HG03025 (cell line): ENCODE data around the gene CACNA2D3.

ENCODE experiments used
- ATAC-seq: cut with Tn5 transposase; IDR thresholded peaks from one replicate; pipeline ENCODE4 v1.9.1; 2021; ENCODE audit warnings: mild to moderate bottlenecking, moderate library complexity; ENCODE audit not compliant: unreplicated experiment, low FRiP score

The CACNA2D3 gene

DNA sequence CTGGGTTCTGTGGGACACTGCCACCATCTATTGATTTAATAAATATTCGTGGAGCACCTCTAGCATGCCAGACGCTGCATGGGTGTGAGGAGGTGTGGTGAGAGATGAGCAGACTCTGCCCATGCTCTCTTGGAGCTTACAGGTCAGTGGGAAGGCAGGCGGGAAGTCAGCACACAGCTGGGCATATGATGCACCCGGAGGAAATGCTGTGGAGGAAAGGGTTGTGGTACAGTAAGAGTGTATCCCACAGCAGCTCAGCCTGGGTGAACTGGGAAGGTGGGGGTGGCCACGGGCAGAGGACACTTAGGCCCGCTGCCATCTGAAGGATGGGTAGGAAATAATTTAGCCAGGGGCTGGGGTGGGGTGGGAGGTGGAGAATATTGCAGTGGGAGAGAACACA is 392.1 kb downstream of the CACNA2D3 start:
- no peak for ATAC-seq

DNA sequence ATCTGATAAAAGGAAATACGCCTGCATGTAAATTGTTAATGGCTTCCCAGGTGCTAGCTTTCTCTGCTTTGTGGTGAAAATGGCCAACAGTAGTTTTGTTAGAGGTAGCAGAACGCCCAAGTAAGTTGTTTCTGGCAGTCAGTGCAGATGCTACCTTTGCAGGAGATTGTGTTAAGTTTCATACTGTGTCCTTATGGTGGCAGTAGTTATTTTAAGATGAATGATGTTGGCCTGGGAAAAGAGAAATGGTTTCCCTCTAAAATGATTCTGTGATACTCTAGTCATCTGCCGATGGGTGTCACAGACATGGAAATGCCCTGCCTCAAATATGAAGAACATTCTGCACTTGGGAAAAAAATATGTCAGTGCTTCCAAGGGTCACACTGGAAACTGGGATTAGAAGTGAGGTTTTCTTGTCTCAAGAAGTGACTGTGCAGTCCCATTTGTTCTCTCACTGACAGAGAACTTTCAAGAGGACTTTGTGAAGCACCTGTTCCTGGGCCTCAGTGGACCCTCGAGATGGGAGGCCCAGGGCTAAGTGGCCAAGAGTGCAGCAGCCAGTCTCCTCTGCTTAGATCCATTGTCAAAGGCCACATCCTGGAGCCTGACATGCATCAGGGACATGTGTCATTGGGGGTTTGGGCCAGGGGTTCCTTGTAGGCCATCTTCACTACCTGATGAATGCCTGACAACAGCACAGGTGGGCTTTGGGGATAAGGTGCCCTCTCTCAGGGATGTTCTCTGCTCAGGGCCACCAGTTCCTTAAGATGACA is 393.3 kb downstream of the CACNA2D3 start:
- no peak for ATAC-seq

DNA sequence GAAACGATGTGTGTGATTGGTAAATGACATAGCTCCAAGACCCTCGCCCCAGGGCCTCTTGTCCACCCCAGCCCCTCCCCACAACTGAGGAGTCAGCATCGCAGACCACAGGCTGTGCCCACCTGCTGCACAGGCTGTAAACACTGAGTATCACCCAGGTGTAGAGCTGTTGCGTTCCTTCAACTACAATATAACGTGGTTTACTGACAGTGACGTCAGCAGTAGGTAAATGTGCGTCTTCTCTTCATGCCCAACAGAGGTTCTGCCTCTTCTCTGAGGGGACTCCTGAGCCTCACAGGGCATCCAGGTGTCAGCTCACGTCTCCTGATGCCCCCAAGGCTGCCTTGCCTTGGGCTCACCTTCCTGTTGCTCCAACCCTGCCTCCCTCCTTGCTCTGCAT is 395.1 kb downstream of the CACNA2D3 start:
- no peak for ATAC-seq

DNA sequence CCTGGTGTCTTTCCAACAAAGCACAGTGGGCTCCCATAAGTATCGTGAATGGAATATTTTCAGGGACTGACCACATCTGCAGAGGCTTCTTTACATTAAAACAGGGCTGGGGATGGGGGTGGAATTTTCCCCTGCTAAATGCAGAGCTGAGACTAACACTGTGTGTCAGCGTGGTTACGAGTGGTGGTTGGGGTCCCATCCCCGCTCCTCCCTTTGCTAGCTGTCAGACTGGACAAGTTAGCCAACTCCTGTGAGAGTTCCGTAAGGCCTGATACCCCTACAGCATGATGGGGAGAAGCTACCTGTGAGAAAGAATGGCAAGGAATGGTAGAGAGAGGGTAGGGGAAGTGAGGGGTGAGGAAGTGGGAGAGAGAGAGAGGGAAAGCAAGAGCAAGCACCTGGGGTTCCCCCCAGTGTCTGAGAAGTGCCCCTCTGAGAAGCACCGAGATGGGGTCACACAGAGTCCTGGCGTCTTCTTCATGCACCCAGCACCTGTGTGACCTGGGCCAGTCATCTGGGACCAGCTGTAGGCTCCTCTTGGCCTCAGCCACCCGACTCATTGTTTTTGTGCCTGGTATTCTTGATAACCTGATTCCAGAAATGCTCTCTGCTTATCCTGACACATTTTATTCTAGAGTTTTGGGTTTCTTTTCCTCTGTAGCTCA is 395.8 kb downstream of the CACNA2D3 start:
- ATAC-seq = no peak

DNA sequence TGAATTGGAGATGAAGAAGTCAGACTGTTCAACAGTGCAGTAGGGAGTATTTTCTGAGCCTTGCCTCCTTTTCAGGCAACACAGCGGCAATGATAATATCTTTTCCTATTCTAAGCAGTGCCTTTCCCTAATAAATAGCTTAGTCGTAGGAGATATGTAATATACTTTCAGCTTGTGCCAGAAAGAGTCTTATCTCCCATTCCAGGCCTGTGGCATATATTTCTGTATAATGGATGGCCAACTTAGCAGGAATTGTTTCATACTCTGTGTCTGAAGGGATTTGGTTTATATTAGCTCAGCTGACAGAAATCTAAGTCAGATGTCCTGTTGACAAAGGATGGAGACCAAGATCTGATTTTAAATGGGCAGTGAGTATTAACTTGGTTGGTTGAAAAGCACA is 397.1 kb downstream of the CACNA2D3 start:
- ATAC-seq = no peak

DNA sequence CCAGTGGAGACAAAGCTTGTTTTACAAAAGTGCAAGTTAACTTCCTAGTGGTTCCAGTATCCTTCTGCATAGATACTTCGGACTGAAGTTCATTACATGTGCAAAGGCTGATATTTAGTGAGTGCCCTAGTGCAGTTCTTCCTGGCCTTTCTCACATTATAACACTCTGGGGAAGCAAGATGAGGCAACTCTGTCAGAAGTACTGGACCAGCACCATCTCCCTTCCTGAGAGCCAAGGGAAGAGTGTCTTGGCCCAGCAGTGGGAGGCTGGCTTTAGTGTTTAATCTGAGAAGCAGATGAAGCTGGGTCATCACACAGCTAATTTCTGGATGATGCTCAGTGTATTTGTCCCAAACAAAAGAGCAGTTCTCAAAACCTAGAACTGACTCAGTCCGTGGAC is 397.7 kb downstream of the CACNA2D3 start:
- no peak for ATAC-seq

DNA sequence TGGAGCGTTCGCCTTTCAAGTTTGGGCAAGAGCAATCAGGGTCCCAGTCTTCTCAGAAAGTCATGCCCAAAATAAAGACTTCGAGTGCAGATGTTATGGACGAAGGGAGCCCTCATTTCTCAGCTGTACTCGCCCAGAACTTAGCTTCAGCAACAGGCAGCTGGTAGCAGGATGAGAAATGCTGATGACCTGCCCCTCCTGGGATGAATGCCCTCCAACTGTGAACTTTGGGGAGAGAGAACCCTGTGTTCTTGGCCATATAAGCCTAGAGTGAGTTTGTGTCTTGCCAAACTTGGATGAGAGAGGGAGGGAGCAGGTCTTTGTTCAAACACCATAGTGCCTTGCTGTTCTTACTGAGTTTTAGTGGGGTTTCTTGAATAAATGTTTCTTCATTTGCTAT is 405.2 kb downstream of the CACNA2D3 start:
- ATAC-seq = no peak

DNA sequence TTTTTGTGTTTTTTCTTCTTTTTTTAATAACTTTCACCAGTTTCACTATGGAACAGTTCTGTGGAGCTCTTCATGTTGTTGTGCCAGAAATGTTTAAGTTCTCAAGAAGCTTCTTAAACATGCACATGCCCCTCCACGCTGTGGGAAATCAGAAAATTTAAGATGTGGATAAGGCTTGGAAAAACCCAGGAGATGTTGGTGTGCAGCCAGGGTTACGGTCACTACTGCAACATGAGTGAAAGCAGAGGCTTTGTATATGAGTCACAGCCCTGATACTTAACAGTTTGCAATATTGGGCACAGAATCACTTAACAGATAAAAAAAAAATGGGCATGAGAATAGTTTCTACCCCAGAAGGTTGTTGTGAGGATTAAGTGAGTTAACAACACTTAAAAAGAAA is 405.6 kb downstream of the CACNA2D3 start:
- ATAC-seq = no peak

DNA sequence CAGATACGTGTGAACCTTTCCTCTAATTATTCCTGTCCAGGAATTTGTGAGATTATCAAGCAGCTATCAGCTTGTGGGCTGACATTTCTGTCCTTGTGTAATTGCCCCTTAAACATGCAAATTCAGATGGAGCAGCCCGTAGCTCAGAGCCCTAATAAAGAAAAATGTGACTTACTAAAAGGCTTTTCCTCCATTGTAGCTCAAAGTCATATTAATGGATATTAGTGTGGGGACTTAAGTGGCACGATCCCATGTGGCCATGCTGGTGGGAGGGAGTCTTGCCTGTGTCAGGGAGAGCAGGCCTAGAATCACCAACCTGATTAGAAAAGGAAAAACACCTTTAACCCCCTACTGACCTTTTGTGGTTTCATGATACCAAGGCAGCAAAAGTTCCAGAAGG is 406.3 kb downstream of the CACNA2D3 start:
- no peak for ATAC-seq

DNA sequence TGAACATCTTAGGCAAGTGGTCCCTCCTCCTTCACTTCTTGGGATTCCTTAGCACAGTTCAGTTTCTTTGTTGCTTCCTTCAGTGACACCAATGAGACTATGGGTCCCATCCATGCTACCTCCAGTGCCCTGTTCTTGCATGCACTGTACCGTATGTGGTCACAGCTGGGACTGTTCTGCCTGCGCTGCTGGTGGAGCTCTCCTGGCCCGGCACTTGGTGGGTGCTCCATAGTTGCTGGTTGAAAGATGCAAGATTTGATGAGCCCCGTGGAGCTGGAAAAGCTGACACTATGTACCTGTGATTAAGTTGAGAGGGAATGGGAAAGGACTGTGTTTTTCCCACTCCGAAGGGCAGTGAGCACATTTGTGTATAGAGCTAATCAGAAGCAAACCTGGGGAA is 407.7 kb downstream of the CACNA2D3 start:
- ATAC-seq = no peak

DNA sequence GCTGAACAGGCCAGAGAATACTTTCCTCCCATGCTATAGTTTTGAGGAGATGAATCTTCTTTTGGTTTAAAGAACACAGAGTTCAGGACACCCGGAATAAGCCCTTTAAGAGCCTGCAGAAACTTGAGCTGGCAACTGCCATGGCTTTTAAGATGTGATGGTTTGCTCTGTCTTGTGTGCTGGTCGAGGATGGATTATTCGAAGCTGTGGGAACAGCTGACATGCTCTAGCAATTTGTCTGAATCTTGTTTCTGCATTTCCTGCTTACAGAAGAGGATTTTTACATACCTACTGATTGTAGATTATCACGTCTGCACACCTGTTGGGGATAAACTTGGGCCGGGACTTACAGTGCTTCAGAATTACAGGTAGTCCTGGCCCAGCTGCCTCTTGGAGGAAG is 408.6 kb downstream of the CACNA2D3 start:
- ATAC-seq = no peak

DNA sequence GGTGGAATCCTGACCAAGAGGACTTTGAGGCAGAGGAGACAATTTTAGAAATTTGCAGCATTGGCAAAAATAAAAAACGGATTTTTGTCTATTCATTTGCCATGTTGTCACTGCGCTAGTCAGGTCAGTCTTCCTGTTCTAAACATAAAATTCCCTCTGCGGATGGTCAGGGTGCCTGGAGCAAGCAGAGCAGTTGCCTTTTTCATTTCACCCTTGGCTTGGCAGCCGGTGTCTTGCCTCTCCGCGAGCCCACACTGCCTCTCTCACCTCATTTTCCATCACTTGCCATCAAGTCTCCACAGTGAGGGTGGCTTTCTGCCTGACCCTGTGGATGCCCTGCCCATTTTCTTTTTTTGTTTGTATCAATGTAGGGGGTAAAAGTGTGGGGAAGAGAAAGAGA is 409.4 kb downstream of the CACNA2D3 start:
- ATAC-seq = no peak

DNA sequence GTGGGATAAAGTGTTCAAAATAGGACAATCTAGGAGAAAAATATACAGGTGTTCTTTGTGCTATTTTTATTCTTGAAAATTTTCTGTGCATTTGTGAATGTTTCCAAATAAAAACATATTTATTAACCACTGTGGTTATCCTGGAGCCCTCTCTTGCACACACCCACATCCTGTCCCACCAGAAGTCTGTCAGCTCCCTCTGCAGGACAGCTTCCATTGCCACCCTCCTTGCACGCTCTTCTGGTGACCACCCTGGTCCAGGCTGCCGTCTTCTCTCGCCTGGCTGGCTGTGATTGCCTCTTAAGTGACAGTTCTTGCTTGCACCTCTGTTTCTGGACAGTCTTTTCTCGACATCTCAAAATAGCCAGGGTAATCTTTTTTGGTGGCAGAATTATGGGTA is 411.5 kb downstream of the CACNA2D3 start:
- ATAC-seq = no peak

DNA sequence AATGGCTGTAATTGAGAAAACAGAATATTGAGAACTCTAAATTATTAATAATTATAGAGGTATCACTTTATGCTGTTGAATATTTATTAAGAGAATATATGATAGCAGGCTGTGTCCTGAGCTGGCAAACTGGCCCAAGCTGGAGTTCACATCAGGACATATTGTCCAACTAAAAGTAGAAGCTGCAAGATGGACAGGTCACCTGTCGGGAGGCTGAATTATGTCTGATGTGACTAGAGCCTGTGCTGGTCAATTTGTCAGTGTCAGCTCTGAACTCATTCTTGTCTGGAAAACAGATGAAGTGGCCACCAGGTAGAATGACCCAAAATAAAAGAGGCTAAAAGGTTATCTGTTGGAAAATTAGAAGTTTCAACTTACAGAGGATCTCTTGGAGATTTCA is 413.3 kb downstream of the CACNA2D3 start:
- ATAC-seq = no peak

DNA sequence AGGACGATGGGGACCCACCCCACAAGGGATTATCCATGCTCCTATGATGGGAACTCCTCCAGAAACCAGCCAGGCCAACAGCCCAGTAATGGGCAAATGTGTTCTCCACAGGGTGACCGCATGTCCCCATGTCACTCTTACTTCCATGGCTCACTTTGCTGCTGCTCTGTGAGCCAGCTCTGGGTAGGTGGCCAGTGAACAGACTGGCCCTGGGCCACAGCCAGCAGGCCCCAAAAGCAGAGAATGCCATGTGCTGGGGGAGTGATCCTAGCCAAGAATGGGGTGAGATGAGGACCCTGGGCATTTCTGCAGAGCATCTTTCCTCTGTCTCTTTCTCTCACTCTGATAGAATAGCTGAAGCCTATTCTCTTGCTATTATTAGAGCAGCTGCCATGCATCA is 414.1 kb downstream of the CACNA2D3 start:
- ATAC-seq = no peak

DNA sequence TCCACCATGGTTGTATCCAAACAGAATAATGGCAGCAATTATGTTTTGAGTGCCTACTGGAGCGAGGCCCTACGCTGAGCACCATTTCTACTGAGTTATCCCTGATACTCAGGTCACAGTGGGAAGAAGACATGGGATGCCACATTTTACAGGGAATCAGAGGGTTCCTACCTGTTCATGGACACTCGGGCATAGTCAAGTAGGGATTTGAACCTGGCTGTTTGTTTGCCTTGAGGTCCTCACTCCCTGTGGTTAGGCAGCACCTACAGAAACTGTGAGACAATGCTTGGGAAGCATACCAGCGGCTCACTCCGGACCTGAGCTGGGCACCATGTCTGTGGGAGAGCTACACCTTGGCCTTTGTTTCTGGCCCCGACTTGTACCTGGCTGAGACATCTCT is 415.2 kb downstream of the CACNA2D3 start:
- no peak for ATAC-seq

DNA sequence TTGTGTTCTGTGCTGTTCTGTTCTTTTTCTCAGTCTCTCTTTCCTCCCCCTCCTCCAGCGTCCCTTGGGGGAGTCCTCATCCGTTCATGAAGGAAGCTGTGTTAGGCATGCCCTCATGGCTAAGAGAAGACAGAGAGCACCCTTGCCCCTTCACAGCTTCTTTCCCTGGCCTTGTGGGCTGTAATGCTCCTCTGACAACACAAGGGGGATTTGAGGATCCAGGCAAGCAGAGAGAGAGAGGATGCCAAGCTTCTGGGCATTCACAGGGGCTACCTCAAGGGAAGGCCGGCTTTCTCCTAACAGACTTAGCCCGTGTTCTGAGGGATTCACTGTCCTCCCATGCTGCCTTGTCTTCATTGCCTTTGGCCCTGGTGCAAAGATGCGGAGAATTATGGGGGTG is 416.0 kb downstream of the CACNA2D3 start:
- ATAC-seq = no peak

DNA sequence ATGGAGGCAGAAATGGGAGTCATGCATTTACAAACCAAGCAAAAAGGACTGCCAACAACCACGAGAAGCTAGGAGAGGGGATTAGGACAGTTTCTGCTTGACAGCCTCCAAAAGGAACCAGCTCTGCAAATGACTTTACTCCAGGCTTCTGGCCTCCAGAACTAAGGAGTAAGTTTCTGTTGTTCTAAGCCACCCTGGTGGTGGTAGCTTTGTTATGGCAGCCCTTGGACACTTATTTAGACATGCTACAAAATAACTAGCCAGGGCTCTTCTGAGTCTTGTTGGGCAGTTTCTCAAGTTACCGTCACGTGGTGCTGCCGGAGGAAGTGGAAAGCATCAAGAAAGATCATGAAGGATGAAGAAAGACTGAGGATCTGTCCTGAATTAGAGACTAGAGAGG is 419.0 kb downstream of the CACNA2D3 start:
- ATAC-seq = no peak

DNA sequence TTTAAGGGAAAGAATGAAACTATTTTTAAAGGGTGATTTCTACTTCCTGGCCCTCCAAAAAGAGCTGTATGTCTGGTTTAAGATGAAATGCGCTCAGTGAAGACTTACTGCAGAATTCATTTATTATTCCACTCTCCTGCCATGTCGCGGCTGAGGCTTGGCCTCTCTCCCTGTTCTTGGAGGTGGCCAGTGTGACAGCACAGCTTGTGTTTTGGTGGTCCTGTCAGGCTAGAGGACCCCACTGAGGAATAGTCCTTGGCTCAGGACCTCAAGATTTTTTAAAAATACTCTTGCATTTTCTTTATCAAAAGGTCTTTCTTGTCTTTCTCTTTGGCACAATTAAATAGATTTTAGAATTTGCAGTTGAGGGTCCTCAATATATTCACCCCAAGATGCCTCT is 421.1 kb downstream of the CACNA2D3 start:
- no peak for ATAC-seq

DNA sequence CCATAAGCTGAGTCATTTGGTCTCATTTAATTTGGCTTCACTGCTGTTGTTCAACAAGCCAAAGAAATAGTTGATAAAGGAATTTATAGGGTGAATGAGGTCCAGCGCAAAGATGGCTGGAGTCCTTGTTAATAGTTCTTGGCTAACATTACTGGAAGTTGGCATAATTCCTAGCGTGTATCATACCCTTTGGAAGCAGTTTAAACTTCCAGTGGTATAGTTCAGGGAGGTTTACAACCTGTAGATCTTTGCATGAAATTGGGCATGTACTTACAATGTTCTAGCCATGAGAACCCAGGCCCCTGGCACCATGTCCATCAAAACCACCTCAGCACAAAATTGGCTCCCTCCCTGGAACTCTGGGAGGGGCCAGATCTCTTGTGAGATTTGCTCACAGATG is 424.7 kb downstream of the CACNA2D3 start:
- ATAC-seq = no peak

DNA sequence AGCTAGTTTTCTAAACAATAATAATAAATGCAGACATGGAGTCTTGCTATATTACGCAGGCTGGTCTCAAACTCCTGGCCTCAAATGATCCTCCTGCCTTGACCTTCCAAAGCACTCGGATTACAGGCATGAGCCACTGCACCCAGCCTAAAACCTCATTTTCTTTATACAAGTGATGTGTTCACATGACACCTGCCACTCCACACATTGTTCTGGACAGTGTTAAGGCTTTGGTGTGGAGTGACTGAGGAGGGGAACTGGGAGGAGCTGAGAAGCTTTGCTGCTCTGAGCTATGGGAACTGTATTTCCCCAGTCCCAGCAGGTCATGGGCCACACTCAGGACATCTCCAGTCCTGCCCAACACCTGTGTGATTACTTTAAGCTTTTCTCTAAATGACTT is 425.5 kb downstream of the CACNA2D3 start:
- ATAC-seq = no peak

DNA sequence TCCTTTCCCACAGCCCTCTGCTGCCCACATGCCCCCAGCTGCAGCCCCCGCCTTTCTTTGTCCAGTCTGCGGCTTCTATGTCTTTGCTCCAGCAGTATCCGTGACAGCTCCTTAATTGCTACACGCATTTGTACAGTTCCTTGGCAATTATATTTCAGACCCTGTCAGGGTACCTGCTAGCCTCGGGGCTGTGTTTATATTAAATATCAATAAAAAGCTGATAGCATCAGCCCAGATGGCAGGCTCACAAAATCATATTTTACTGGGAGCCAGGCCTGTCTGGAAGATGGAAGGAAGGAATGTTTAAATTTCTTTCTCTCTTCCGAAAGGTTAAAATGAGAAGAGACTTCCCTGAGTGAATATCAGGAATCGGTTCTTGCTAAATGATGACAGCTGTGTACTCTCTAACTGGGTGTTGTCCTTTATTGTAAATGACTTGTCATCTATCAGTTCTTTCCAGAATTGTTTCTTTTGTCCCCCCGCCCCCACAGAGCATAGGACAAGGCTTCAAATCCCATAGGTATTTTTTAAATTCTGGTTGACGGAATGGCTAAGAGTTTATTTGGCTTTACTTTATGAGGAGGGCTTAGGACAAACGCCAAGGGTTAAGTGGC is 427.4 kb downstream of the CACNA2D3 start:
- ATAC-seq = no peak
